Right atrium auricular region (tissue), 2 donors: ENCODE data around the gene CC2D1A. TPM values are rescaled to one million over a fixed set of nuclear protein-coding genes. Genes with fewer than 3 reads are reported as not detected.

Source experiments
- DNase-seq: peaks from one replicate; pipeline ENCODE4 v3.0.0-alpha.2; 2019; ENCODE audit warnings: low spot score
- H3K27ac ChIP-seq, 2 donors: fragments of 200-600 bp; sonication (generic); 1 replicate in 1 of 2; 2 replicates in 1 of 2; pipeline ENCODE4 v1.5.1; 2016 to 2019
- H3K27me3 ChIP-seq, 2 donors: fragments of 200-600 bp; sonication (generic); one replicate each; pipeline versions ENCODE4 v1.5.1 to v1.6.0; 2017 to 2019
- H3K36me3 ChIP-seq: fragments of 200-600 bp; sonication (generic); one replicate; pipeline ENCODE4 v1.5.1; 2016
- H3K4me1 ChIP-seq, 2 donors: fragments of 200-600 bp; sonication (generic); one replicate each; pipeline versions ENCODE4 v1.5.1 to v1.6.0; 2017 to 2019
- H3K4me3 ChIP-seq, 2 donors: fragments of 200-600 bp; sonication (generic); 1 replicate in 1 of 2; 2 replicates in 1 of 2; pipeline ENCODE4 v1.5.1; 2017 to 2019; ENCODE audit warnings: mild to moderate bottlenecking in 1 of 2, moderate library complexity in 1 of 2
- H3K9me3 ChIP-seq, 2 donors: fragments of 200-600 bp; sonication (generic); one replicate each; pipeline ENCODE4 v1.5.1; 2019
- total RNA-seq, 2 donors: library from RNA; depleted of rRNA; stranded (reverse); fragments of >200 nt; gene quantifications; one replicate each; pipeline ENCODE4 v1.1.0, GENCODE V29; 2016
- TF ChIP-seq, protein P1 (sequence below), 2 donors: fragments of 200-600 bp; sonication (generic); IDR thresholded peaks; one replicate each; pipeline ENCODE4 v1.5.1; 2019; ENCODE audit warnings: antibody characterized with exemption in 2 of 2

CC2D1A gene
- total RNA-seq, 2 donors from 2014 or later: 16.1 to 22.6 TPM

DNA sequence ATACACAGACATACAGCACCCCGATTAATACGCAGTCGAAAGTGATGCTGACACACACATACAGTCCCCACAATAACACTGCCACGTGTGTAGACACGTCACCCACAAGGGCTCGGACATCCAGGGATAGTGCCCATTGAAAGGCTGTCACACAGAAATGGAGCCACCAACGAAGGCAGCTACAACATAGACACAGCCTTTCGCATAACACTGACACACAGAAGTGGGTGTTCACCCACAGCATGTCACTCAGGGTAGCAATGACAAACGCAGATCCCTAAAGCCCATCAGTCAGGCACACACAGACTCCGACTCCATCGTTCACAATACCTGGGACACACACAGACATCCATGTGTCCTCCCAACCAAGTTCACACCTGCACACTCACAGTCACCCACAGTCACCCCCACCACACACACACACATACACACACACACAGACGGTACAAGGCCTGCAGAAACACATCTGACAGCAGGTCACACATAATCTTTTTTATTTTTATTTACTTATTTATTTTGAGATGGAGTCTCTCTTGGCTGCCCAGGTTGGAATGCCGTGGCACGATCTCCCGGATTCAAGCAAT lies 39.4 kb upstream of the CC2D1A start:
- Histone ChIP-seq H3K4me3 (peak overlapping the region in 1 of 2 donors; percentile 82), H3K27ac (no peak overlapping the region), H3K9me3 (no peaks in the 10 kb centered on the region), H3K4me1 (peaks cover 0 to 16% of the 10 kb centered on the region in 2 donors), H3K36me3 (no peaks in the 10 kb centered on the region), H3K27me3 (no peaks in the 10 kb centered on the region)
- no peak for DNase-seq
- TF ChIP-seq, protein P1, sequence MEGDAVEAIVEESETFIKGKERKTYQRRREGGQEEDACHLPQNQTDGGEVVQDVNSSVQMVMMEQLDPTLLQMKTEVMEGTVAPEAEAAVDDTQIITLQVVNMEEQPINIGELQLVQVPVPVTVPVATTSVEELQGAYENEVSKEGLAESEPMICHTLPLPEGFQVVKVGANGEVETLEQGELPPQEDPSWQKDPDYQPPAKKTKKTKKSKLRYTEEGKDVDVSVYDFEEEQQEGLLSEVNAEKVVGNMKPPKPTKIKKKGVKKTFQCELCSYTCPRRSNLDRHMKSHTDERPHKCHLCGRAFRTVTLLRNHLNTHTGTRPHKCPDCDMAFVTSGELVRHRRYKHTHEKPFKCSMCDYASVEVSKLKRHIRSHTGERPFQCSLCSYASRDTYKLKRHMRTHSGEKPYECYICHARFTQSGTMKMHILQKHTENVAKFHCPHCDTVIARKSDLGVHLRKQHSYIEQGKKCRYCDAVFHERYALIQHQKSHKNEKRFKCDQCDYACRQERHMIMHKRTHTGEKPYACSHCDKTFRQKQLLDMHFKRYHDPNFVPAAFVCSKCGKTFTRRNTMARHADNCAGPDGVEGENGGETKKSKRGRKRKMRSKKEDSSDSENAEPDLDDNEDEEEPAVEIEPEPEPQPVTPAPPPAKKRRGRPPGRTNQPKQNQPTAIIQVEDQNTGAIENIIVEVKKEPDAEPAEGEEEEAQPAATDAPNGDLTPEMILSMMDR (IDR thresholded peaks at IDR 0.05): no peak

DNA sequence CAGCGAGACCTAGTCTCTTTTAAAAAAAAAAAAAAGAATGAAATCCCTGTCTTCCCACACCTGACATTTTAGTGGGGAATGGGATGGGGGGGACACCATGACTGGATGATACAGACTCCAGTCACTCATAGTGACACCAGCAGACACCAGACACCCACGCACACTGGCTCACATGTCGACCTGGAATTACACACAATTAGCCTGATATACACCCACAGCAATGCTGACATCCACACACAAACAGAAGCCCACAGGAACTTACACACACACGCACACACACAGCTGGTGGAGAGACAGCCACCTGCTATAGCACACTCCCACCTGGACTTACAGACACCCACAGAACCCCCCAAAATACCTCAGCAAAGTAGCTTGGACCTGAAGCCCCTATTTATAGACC lies 37.3 kb upstream of the CC2D1A start:
- DNase-seq: no peak
- peaks cover 0 to 20% of the 10 kb centered on the region in 2 donors for H3K4me1 ChIP-seq
- TF ChIP-seq, protein P1 (IDR thresholded peaks at IDR 0.05): no peak
- H3K36me3 ChIP-seq: no peaks in the 10 kb centered on the region
- H3K4me3 ChIP-seq: no peak overlapping the region
- H3K27me3 ChIP-seq: no peaks in the 10 kb centered on the region
- H3K9me3 ChIP-seq: no peaks in the 10 kb centered on the region
- no peak overlapping the region for H3K27ac ChIP-seq

DNA sequence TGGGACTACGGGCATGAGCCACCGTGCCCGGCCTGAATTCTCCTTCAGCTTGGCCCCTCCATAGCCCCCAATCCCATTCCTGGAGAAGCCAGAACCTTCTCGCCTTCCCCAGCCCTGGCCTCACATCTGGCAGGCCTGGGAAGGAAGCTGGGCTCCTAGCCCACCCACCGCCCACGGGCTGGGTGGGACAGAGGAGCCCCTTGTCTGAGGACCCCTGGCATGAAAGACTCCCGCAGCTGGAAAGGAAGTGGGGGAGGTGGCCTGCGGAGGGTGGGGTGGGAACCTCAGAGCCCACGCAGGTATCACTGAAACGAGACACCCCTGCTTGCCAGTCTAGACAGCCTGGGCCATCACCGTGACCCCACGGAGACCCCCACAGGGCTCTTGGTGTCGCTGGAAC lies 36.7 kb upstream of the CC2D1A start:
- H3K27ac ChIP-seq: no peak overlapping the region
- TF ChIP-seq, protein P1 (IDR thresholded peaks at IDR 0.05): no peak
- H3K36me3 ChIP-seq: no peaks in the 10 kb centered on the region
- H3K9me3 ChIP-seq: no peaks in the 10 kb centered on the region
- no peak for DNase-seq
- H3K4me1 ChIP-seq: peaks cover 0 to 20% of the 10 kb centered on the region in 2 donors
- H3K4me3 ChIP-seq: no peak overlapping the region
- no peaks in the 10 kb centered on the region for H3K27me3 ChIP-seq

DNA sequence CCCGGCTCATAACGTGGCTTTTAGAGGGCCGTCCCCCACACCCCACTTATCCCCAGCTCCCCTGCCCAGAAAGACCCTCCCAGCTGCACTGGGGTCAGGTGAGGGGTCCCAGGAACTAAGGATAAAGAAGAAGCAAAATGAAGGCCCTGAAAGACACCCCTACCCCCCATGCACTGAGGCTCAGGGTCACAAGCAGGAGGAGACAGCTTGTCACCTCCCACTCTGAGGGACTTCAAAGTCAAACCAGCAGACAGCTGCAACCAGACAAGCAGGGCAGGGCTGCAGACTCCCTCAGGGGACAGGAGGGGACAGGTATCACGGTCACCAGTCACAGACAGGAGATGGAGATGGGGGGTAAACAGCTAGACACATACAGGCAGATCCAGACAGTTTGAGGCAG lies 35.1 kb upstream of the CC2D1A start:
- Histone ChIP-seq H3K9me3 (no peaks in the 10 kb centered on the region), H3K4me1 (peaks cover 0 to 16% of the 10 kb centered on the region in 2 donors), H3K36me3 (no peaks in the 10 kb centered on the region), H3K4me3 (no peak overlapping the region), H3K27me3 (no peaks in the 10 kb centered on the region), H3K27ac (no peak overlapping the region)
- DNase-seq: no peak
- TF ChIP-seq, protein P1 (IDR thresholded peaks at IDR 0.05): no peak

DNA sequence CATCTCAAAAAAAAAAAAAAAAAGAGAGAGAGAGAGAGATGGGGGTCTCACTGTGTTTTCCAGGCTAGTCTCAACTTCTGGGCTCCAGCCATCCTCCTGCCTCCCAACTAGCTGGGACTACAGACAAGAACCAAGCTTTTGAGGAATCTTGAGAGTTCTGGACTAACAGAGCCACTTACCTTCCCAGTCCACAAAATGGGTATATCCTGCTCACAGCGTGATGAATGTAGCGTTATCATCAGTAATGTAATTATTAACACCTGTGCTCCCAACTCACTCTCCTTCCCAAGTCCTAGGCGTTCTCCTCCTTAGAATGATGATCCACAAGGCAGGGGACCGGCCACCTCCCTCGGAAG lies 33.7 kb upstream of the CC2D1A start:
- no peak overlapping the region for H3K27ac ChIP-seq
- TF ChIP-seq, protein P1 (IDR thresholded peaks at IDR 0.05): no peak
- H3K4me3 ChIP-seq: peak overlapping the region in 1 of 2 donors; percentile 56
- no peak for DNase-seq
- no peaks in the 10 kb centered on the region for H3K27me3 ChIP-seq
- no peaks in the 10 kb centered on the region for H3K36me3 ChIP-seq
- peaks cover 0 to 10% of the 10 kb centered on the region in 2 donors for H3K4me1 ChIP-seq
- no peaks in the 10 kb centered on the region for H3K9me3 ChIP-seq
